Upper lobe of left lung (tissue), 6 donors: Measurements from ENCODE around the gene UGT3A2. TPM values are rescaled to one million over a fixed set of nuclear protein-coding genes. Genes with fewer than 3 reads are reported as not detected.

Source experiments
- ATAC-seq, 2 donors: fragments of 200-7000 bp; cut with Tn5 transposase; one replicate each; pipeline ENCODE4 v1.9.1; 2022; ENCODE audit warnings: mild to moderate bottlenecking in 2 of 2, moderate library complexity in 2 of 2; ENCODE audit not compliant: low FRiP score in 2 of 2
- DNase-seq, 2 donors: peaks; one replicate each; pipeline ENCODE4 v3.0.0-alpha.2; 2019 to 2020
- H3K27ac ChIP-seq, 4 donors: fragments of 200-600 bp; sonication (generic); one replicate each; pipeline ENCODE4 v1.5.1; 2016 to 2019
- H3K27me3 ChIP-seq, 4 donors: fragments of 200-600 bp; sonication (generic); one replicate each; pipeline ENCODE4 v1.5.1; 2017 to 2019
- H3K36me3 ChIP-seq, 4 donors: fragments of 200-600 bp; sonication (generic); one replicate each; pipeline ENCODE4 v1.5.1; 2016 to 2019
- H3K4me1 ChIP-seq, 4 donors: fragments of 200-600 bp; sonication (generic); one replicate each; pipeline ENCODE4 v1.5.1; 2018 to 2019
- H3K4me3 ChIP-seq, 4 donors: fragments of 200-600 bp; sonication (generic); one replicate each; pipeline ENCODE4 v1.5.1; 2017 to 2019; ENCODE audit warnings: mild to moderate bottlenecking in 2 of 4, moderate library complexity in 1 of 4
- H3K9me3 ChIP-seq, 4 donors: fragments of 200-600 bp; sonication (generic); one replicate each; pipeline ENCODE4 v1.5.1; 2018 to 2019
- EP300 ChIP-seq, 4 donors: sonication (generic); formaldehyde crosslinking; IDR thresholded peaks; one replicate each; pipeline ENCODE4 v1.5.1; 2017; ENCODE audit warnings: antibody characterized with exemption in 4 of 4, control low read depth in 2 of 4
- POLR2A ChIP-seq, 4 donors: fragments of 450-650 bp; IDR thresholded peaks; one replicate each; pipeline ENCODE4 v1.5.1; 2016 to 2017; ENCODE audit warnings: antibody characterized with exemption in 4 of 4, mild to moderate bottlenecking in 2 of 4
- POLR2AphosphoS5 ChIP-seq, 2 donors: sonication (generic); formaldehyde crosslinking; IDR thresholded peaks; one replicate each; pipeline ENCODE4 v1.5.1; 2017; ENCODE audit warnings: antibody characterized with exemption in 2 of 2
- WGBS, 2 donors: methylation state at CpG; one replicate each; pipeline ENCODE4 v1.1.5; 2017 to 2018; 5-methylcytosine and 5-hydroxymethylcytosine counted together
- total RNA-seq, 6 donors: library from RNA; depleted of rRNA in 4 of 6; stranded (reverse); fragments of >200 nt in 4 of 6; gene quantifications; one replicate each; pipeline versions ENCODE4 v1.1.0 to v1.2.1, GENCODE V29; 2016 to 2021
- TF ChIP-seq, protein P1 (sequence below), 6 experiments: fragments of 450-650 bp in 4 of 6; fragments of 200-600 bp in 2 of 6; sonication (generic) in 2 of 6; IDR thresholded peaks; one replicate each; pipeline ENCODE4 v1.5.1; 2016 to 2019; ENCODE audit warnings: antibody characterized with exemption in 6 of 6
- donor health status: DM: no; HTN: no; CAD: no; lungs with moderate emphysema.
- donor health status: DM: no; HTN: yes; CAD: no; lungs with severe emphysema.

The UGT3A2 gene
- total RNA-seq, 6 donors from 2014 or later: not detected

DNA sequence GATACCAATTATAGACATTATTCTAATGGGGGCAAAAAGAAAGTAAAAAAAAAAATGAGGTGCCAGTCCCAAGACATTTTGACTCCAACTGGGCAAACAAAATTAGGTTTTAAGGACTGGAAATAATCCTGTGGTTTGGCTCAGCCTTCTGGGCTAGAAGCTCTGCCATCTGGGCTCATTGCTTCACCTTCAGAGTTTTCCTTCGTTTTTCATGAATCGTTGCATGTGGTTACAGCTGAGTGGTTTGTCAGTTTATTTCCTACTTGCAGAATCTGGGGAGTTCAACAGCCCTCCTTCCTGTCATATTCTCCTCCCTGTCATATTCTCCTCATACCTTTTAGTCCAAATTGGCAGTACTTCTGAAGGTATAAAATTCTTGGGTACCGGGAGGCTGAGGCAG lies 12.0 kb downstream of the UGT3A2 start:
- no peak overlapping the region for H3K4me3 ChIP-seq
- ATAC-seq (no peak), DNase-seq (no peak)
- WGBS, 2 donors: 55 to 67% methylated on average over 3 of the region's 3 CpGs
- peaks cover 0 to 4% (median 0%) of the 10 kb centered on the region in 4 donors for H3K4me1 ChIP-seq
- TF ChIP-seq, protein P1, sequence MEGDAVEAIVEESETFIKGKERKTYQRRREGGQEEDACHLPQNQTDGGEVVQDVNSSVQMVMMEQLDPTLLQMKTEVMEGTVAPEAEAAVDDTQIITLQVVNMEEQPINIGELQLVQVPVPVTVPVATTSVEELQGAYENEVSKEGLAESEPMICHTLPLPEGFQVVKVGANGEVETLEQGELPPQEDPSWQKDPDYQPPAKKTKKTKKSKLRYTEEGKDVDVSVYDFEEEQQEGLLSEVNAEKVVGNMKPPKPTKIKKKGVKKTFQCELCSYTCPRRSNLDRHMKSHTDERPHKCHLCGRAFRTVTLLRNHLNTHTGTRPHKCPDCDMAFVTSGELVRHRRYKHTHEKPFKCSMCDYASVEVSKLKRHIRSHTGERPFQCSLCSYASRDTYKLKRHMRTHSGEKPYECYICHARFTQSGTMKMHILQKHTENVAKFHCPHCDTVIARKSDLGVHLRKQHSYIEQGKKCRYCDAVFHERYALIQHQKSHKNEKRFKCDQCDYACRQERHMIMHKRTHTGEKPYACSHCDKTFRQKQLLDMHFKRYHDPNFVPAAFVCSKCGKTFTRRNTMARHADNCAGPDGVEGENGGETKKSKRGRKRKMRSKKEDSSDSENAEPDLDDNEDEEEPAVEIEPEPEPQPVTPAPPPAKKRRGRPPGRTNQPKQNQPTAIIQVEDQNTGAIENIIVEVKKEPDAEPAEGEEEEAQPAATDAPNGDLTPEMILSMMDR (IDR thresholded peaks at IDR 0.05): no peak
- TF ChIP-seq POLR2AphosphoS5 (IDR thresholded peaks at IDR 0.05) (no peak), EP300 (IDR thresholded peaks at IDR 0.05) (no peak), POLR2A (IDR thresholded peaks at IDR 0.05) (no peak)
- no peak overlapping the region for H3K27ac ChIP-seq
- H3K36me3 ChIP-seq: no peaks in the 10 kb centered on the region
- no peaks in the 10 kb centered on the region for H3K27me3 ChIP-seq
- no peaks in the 10 kb centered on the region for H3K9me3 ChIP-seq

DNA sequence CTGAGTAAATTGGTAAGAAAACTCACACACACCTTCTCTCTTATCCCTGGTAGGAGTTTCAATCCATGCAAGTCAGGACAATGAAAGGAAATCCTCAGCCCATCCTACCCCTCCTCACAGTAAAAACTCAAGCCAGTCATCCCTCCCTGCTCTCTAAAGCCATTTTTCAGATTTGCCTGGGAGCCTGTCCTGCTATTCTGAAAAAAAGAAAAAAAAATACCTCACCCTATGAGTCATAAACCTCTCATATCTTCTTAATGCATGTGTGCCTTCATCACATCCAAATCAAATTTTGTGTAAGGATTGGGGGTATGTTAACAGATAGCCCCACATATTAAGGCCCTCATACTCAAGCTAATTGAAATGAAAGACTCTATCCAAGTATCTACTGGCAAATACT lies 14.1 kb downstream of the UGT3A2 start:
- Histone ChIP-seq H3K4me1 (peaks cover 0 to 4% (median 0%) of the 10 kb centered on the region in 4 donors), H3K36me3 (no peaks in the 10 kb centered on the region), H3K4me3 (no peak overlapping the region), H3K27me3 (no peaks in the 10 kb centered on the region), H3K9me3 (no peaks in the 10 kb centered on the region), H3K27ac (no peak overlapping the region)
- TF ChIP-seq POLR2A (IDR thresholded peaks at IDR 0.05) (no peak), EP300 (IDR thresholded peaks at IDR 0.05) (no peak), POLR2AphosphoS5 (IDR thresholded peaks at IDR 0.05) (no peak)
- TF ChIP-seq, protein P1 (IDR thresholded peaks at IDR 0.05): no peak
- no peak for ATAC-seq
- no peak for DNase-seq

DNA sequence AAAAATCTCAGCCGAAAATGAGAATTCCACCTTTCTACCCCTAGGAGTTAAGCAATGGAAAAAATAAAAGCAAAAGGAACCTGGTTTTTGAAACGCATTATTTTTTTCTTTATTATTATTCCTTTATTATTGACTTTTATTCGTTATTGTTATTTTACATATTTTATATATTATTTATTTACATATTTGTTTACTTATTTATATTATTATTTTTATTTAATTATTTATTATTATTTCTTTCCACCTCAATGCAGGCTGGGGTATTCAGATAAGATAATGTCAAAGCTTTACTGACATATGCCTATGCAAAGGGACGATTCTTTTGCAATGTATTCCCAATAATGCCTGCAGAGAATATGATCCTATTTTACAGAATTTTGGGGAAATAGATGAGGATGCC lies 16.7 kb downstream of the UGT3A2 start:
- H3K4me1 ChIP-seq: no peaks in the 10 kb centered on the region
- 82 to 83% methylated on average over 4 of the region's 4 CpGs for WGBS, 2 donors
- TF ChIP-seq, protein P1 (IDR thresholded peaks at IDR 0.05): no peak
- TF ChIP-seq POLR2A (IDR thresholded peaks at IDR 0.05) (no peak), EP300 (IDR thresholded peaks at IDR 0.05) (no peak), POLR2AphosphoS5 (IDR thresholded peaks at IDR 0.05) (no peak)
- no peak for ATAC-seq
- H3K4me3 ChIP-seq: no peak overlapping the region
- H3K36me3 ChIP-seq: no peaks in the 10 kb centered on the region
- no peaks in the 10 kb centered on the region for H3K27me3 ChIP-seq
- H3K27ac ChIP-seq: no peak overlapping the region
- no peak for DNase-seq
- H3K9me3 ChIP-seq: no peaks in the 10 kb centered on the region

DNA sequence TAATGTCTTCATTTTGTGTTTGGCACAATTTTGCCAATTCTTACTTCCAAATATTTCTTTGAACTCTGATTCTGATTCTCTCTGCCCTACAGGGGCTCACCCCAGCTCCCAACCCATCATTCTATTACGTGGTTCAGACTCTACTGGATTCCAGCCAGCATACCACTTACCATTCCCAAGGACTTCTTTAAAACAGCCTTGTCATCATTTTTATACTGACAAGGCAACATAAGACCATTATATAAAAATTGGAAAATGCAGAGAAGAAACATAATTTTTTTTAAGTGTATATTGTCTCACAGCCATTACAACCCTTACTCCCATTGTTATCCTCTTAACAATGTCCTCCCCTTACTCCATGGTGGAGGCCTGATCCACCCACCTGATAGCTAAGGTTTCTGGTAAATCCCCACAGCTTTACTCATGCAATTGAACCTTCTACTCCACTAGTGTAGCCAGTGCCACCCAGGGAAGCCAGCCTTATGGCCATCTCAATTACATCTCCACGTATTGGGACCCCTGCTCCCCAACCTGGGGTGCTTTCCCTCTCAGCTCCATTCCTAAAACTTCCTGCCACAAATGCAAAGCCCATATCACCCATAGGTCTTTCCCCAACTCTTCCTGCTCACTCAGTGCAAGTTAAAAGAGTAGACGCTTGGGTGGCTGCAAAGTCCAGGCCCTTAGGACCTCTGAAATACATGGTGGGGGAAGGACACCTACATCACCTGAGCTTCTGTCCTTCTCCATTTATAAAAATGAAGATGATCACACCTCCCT lies 19.1 kb downstream of the UGT3A2 start:
- Histone ChIP-seq H3K9me3 (no peaks in the 10 kb centered on the region), H3K27me3 (no peaks in the 10 kb centered on the region), H3K36me3 (no peaks in the 10 kb centered on the region), H3K4me1 (no peaks in the 10 kb centered on the region), H3K4me3 (no peak overlapping the region), H3K27ac (no peak overlapping the region)
- no peak for DNase-seq
- ATAC-seq: no peak
- WGBS, 2 donors: 77 to 80% methylated on average over 3 of the region's 3 CpGs
- TF ChIP-seq, protein P1 (IDR thresholded peaks at IDR 0.05): no peak
- TF ChIP-seq EP300 (IDR thresholded peaks at IDR 0.05) (no peak), POLR2AphosphoS5 (IDR thresholded peaks at IDR 0.05) (no peak), POLR2A (IDR thresholded peaks at IDR 0.05) (no peak)

DNA sequence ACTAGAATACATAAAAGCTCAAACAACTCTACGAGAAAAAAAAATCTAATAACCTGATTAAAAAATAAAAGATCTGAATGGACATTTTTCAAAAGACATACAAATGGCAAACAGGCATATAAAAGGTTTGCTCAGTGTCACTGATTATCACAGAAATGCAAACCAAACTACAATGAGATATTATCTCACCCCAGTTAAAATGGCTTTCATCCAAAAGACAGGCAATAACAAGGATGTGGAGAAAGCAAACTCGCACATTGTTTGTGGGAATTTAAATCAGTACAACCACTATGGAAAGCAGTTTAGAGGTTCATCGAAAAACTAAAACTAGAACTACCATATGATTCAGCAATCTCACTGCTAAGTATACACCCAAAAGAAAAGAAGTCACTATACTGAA lies 20.8 kb downstream of the UGT3A2 start:
- Histone ChIP-seq H3K4me3 (no peak overlapping the region), H3K9me3 (no peaks in the 10 kb centered on the region), H3K36me3 (no peaks in the 10 kb centered on the region), H3K4me1 (peaks cover 0 to 2% (median under 1%) of the 10 kb centered on the region in 4 donors), H3K27ac (no peak overlapping the region), H3K27me3 (no peaks in the 10 kb centered on the region)
- ATAC-seq: no peak
- no peak for TF ChIP-seq POLR2A (IDR thresholded peaks at IDR 0.05)
- no peak for TF ChIP-seq POLR2AphosphoS5 (IDR thresholded peaks at IDR 0.05)
- TF ChIP-seq, protein P1 (IDR thresholded peaks at IDR 0.05): no peak
- TF ChIP-seq EP300 (IDR thresholded peaks at IDR 0.05): no peak
- WGBS, 2 donors: 50 to 73% methylated on average over 3 of the region's 3 CpGs
- no peak for DNase-seq
